NCI-H2029 treated with DMSO at 0.1 percent for 48 hours (cell line): ENCODE results near the gene THRB.

Experiments used
- DNase-seq: peaks from one replicate; lab custom pipeline; 2025; lab: John Stamatoyannopoulos, UW

The THRB gene

DNA sequence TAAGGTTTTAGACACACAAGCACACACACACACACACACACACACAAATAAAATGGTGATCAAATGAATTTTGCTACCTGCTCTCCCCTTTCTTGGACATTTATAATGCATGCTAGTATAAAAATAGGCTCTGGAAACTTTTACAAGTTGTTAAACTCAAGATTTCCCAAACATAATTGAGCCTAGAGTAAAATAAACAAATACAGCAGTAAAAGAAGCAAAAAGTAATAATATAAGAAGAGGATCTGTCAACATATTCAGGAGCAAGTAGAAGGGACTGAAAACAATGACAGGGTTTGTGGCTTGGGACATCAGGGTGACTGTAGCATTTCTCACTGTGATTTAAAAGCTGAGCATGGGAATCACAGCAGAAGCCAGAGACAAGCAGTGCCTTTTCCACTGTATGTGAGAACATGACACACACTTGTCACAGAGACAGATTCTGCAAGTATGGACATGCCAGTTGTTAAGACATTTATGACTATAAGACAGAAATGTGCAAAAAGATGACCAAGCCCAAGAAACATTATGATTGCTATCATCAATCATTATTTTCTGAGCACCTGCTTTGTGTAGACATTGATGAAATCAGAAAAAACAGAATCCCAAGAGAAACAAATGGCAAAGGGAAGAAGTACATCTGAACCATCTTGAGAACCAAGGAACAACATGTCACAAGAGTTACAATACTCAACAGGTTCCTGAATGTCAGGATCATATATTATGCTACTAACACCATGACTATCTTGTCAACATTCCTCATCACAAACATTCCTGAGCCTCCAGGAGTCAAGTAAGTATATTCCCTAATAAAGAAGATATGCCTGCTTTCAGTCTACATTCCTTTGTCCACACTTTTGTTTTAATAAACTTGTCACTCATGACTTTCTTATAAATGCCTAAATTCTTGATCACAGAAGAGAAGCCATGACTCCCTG lies 7.1 kb downstream of the THRB start:
- no peak for DNase-seq

DNA sequence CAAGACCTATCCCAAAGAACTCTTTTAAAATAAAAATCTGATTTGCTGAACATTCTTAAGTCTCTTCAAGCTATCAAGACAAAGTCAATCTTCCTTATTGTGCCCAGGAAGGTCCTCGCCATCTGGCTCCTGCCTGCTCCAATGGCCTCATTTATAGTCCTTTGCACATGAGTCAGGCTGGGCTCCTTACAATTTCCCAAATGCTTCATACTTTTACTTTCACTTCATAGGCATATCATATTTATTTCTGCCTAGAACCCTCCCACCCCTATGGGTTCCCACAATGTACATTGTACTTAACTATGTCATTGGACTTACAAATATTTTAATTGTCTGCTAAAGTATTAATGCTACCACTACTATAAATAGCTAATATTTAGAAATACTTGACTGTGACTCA lies 9.1 kb downstream of the THRB start:
- DNase-seq, result no peak

DNA sequence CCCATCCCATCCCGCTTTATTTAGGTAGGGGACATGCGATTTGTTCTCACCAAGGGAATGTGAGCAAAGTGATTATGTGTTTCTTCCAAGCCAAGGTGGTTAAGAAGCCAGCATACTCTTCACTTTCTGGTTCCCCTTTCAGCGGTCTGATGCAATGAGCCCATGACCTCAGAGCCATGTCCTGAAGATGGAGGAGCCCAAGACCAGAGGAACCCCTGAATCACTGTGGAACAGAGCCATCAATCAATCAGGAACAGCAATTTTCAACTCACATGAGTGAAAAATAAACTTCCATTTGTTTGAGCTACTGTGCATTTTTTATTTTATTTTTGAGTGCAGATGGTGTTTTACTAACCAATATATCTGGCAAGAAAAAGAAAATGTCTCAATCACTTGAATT lies 10.8 kb downstream of the THRB start:
- DNase-seq, result no peak

DNA sequence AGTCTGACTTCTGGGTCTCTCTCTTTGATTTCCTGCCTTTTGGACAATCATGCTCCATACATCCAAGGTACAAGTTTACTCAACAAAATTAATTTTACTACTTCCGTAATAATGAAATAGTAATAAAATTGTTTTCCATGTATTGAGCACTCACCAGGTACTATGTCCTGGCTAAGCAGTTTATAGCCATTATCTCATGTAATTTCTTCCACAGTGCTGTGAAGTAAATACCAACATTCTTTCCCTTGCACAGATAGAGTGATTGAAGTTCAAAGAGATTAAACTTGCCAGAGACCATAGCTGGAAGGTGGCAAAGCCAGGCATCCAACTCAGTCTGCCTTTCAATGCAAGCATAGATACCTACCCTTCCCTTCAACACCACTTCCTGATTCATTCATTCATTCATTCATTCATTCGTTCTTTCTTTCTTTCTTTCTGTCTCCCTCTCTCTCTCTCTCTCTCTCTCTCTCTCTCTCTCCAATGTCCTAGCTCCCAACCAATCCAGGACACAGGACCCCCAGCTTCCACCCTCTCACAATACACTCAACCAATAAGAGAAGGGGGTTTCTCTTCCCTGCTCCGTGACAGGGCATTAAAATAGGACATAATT lies 12.4 kb downstream of the THRB start:
- DNase-seq, result no peak

DNA sequence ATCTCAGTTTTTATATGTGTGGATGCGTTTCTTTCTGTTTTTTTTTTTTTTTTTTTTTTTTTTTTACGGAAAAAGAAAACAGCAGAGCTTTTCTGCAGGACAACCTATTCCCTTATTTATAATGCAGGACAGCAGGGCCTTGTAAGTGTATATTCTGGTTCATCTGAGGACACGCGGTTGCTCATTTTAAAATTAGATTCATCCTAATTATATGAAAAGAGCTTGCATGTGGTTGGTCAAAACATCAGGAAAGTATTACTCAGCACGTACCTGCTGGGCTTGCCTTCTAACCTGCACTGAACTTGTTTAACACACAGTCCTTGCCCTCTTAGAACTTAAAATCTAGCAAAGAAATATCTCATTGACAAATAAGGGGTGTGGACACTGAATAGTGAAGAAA lies 13.5 kb downstream of the THRB start:
- no peak for DNase-seq

DNA sequence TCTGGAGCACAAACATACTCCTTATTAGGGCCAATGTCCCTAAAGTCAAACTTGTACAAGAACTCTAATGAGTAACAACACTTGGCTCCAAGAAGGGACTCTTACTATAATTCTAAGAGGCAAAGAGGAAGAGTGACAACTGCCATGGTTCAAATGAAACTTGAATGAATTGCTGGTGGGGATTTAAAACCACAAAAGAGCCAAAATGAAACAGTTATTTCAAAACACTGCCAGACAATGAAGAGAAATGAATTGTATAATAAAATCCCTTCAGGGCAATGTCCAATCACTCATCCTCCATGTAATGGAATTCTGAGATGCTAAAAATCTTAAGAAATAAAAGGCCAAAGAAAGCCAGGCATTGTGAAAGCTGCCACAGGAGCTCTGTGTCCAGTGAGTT lies 14.2 kb downstream of the THRB start:
- DNase-seq, result no peak

DNA sequence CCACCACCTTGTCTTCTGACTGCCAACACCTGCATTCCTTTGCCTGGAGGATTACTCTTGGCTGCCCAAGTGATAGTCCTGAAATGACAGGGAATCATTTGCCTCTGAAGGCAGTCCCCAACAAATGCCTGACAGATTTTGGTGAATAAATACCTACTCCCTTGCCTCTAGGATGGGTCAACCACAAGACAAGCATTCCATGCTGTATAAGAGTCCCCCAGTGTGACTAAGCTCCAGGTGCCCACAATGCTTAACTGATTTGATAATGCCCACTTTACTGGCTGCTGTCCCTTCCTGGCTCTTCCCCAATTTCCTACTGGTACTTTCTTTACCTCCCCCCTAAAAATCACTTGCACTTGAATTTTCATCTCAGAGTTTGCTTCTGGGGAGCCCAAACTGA lies 14.8 kb downstream of the THRB start:
- no peak for DNase-seq

DNA sequence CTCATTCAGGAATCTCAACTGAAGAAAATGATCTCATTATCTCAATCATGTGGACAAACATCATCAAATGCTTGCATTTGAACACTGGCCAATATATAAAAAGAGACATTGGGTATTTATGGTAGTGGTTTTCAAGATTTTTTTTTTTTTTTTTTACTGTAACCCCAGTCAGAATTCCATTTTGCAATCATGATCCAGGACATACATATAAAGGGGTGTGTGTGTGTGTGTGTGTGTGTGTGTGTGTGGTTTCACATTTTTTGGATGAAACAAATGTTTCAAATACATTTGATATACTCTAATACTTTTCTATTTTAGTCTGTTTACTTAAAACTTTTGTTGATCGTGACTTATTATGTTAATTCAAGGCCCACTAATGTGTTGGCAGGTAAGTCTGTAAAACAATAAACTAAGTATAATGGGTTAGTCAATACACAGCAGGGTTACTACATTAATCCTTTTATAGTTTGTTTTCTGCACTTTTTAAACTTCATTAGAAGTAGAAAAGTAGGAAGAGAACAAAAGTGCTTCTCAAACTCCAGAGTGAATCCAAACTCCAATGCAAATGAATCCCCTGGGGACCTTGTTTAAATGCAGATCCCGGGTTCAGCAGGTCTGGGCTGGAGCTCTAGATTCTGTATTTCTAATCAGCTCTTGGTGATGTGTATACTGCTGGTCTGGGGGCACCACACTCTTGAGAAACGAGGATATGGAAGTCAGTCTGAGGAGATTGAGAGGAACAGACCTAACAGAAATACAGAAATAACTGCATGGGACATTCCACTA lies 17.6 kb downstream of the THRB start:
- DNase-seq, result no peak

DNA sequence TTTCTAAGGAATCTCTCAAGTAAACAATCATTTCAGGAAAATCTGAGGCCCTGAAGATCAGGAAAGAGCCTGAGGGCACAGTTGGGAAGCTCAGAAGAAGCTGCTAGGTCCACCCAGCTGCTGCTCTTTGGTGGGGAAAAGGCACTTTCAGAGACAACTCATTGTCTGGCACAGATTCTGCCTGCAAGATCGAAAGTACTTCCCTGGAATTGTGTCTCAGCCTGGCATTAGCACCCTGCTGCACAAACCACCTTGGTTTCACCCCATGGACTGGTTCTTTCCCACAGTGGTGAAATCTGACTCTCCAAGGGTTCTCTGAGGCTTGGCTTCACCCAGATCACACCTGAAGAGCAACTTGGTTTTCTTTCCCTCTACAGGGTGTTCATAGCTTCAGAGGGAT lies 18.7 kb downstream of the THRB start:
- no peak for DNase-seq

DNA sequence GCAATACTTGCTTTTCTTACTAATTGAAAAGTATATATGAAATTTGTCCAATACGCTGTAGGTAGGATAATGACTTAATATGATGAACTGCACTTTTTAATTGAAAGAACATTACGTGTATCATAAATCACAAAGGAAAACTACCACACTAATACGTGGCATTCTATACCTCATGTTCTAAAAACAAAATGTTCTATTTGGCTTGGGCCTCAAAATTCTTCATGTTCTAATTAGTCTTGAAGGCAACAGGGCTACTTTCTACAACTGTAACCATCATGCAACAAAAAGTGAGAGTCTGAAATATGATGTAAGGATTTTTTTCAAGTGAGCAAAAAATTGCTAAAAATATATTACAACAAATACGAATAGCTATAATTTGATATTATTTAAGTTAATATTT lies 19.8 kb downstream of the THRB start:
- DNase-seq, result no peak

DNA sequence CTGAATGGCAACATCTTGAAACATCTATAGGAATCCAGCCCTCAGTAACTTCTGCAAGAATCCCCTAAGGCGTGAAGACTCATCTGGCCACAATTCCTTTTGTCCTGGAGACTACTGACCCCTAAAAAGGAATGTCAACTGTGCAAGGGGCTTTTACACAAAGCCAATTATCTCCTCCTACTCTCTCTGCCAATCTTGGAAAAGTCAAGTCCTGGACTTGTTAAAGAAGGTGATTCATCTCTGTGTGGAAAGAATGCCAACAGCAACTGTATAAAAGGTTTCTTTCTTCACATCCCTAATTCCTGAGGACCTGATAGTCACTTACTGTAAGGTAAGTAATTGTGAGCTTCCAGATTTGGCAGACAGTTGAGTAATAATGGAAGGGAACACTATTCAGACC lies 22.3 kb downstream of the THRB start:
- no peak for DNase-seq

DNA sequence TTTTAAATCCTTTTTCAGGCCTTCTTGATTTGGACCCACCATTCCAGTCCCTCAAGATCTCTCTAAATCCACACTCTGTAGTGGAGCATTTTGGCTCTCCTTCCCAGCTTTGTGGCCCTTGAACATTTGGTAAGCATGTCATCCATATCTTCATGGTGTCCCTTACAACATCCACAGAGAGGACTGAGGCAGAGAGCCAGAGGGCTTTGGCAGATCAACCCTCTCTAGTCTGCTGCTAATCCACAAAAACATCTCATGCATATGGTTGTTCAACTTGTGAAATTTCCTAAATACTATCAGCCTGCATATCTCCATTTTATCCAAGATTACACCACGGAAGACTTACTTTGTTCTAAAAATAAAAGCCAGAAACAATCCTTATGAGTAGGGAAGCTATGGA lies 23.2 kb downstream of the THRB start:
- DNase-seq, result no peak

DNA sequence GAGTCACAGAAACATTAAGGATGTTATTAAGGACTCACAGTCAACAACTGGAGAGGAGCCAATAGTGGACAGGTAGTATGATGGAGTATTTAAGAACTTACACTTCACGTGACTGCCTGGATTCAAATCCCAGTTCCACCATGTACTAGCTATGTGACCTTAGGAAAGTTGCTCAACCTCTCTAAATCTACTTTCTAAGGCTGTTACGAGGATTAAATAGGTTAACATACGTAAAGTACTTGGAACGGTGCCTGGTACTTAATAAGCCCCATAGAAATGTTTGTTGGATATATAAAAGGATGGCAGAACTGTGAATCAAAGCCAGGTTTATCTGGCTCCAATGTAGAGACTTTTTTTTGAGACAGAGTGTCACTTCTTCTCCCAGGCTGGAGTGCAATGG lies 24.4 kb downstream of the THRB start:
- no peak for DNase-seq

DNA sequence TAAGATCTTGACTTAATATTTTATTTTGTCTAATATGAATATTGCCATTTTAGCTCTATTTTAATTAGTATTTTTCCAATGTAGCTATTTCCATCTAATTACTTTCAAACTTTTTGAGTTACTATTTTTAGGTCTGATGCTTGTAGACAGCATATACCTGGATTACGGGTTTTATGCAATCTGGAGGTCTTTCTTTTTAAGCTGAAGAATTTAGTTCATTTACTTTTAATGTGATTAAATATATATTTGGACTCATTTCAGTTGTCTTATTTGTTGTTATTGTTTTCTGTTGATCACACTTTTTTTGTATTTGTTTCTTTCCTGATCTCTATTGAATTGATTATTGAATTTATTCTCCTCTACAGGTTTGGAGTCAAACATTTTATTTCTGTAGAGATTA lies 30.3 kb downstream of the THRB start:
- DNase-seq, result no peak

DNA sequence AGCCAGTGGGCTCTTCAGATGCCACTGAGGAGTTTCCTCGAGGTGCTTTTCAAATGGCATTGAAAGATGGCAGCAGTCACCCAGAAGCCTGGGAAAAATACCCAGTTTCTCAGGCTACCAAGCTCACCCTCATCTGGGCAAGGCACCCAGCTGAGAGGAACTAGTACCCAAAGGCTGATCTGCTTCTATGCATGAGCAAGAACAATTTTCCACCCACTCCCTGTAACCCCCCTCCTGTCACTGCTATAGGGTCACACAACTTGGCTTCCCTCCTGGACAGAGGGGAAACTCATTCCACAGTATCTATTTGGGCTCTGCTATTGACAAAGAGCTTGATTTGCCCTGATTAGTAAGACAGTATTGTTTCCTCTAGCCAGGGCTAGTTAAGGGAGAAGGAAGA lies 31.9 kb downstream of the THRB start:
- DNase-seq, result no peak

DNA sequence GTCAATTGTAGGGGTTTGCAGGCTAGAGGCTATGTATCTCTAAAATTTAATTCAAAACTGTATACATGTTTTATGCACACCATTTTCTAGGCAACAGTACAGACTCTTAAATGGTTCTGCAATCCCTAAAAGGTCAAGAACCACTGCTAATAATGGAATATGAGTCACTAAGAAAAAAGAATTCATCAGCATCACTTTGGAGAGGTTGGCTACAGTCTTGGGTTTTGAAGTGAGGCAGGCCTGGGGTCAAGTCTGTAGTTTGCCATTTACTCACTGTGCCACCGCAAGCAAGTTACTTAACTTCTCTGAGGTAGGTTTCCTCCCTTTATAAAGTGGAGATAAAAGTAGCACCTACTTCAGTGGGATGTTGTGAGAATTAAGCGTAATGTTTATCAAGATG lies 33.7 kb downstream of the THRB start:
- DNase-seq, result no peak

DNA sequence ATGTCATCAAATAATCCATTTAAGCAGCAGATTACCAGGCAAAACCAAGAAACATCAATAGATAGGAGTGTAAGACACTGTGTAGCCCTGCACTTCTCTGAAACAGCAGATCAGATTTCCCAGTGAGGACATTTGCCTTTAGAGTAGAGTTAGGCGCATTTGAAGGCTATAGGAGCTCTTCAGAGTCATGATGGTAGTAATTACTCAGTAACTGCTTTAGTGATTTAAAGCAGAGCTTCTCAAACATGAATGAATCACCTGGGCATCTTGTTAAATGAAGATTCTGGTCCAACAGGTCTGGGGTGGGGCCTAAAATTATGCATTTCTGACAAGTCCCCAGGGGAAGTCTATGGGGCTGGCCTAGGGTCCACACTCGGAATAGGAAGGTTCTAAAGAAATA lies 36.9 kb downstream of the THRB start:
- DNase-seq, result no peak

DNA sequence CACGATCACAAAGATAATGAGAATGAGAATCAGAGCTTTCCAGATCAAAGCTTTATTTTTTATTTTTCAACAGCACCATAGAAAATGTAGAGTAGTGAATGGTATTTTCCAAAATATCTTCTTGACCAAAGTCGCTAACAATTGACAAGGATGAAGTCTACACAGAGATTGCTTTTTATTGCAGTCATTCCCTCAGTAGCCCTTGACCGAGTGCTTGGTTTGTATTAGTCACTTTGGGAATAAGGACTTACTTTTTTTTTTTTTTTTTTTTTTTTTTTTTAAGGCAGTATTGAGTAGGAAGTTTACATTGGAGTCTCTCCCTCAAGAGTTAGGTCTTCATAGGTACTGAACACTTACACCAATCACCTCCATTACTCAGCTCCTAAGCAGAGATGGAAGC lies 39.8 kb downstream of the THRB start:
- DNase-seq, result no peak

DNA sequence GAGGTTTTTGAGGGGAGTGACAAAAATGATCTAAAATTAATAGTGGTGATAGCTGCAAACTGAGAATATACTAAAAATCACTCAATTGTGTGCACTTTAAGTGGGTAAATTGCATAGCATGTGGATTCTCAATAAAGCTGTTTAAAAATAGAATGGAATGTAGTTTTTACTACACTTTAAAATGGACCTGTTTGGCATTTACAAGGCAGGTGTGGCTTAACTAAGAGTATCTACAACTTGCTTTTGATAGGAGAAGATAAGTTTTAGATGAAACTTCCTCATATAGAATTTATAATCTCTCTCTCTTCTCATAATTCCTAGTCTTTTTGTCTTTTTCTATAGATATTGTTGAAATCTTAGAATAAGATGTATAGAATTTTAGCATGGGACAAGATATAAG lies 40.3 kb downstream of the THRB start:
- DNase-seq, result no peak

DNA sequence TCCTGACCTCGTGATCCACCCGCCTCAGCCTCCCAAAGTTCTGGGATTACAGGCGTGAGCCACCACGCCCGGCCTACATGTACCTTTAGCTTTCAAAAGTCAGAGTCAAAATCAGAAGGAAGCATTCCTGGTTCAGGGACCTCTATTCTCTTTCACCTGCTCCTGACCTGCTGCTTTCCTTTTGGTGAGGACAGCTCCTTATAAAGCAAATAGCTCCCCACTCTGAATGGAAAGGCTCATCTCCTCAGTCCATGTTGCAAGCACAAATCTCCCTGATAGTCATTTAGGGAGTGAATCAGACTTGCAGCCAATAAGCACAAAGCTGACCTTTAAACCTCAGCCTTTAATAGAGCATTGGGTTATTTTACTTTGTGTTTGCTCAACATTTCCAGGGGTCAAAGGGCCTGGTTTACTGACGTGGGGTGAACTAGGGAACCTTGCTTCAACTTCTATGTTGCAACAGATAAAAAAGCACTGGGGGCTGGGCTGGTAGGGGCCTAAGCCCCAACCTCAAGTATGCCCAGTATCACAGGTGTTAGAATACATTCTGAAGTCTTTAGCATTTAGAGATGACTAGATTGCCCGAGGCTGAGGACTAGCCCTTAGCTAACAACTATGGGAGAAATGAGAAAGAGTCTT lies 43.1 kb downstream of the THRB start:
- no peak for DNase-seq

DNA sequence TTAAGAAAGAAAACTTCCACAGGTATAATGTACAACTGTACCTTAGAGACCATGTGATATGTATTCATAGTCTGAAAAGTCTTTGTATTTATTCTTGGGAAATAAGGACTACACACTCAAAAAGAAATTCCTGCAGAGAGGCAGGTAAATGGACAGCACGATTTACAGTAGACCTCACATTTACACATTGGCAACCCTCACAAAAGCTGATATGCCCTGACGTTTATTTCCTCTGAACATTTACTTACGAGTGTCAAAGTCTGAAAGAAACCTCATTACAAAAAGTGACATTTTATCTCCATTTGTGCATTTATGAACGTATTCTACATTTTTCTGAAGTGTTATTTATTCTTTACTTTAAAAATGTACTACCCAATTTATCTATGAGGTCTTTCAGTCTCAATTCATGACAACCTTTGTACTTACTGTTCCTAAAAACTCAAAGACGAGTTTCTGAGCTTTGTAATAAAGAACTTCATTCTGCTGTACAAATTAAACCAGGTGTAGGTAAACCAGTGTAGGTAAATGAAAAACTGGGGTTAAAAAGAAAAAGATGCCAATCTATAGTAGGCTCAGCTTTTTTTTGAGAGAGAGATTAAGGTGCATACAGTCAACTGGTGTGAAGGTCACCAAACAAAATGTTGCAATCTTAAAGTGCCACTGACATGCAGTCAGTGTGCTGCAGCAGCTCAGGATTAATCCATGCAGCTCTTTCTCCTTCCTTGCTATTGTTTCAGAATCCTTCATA lies 44.3 kb downstream of the THRB start:
- no peak for DNase-seq

DNA sequence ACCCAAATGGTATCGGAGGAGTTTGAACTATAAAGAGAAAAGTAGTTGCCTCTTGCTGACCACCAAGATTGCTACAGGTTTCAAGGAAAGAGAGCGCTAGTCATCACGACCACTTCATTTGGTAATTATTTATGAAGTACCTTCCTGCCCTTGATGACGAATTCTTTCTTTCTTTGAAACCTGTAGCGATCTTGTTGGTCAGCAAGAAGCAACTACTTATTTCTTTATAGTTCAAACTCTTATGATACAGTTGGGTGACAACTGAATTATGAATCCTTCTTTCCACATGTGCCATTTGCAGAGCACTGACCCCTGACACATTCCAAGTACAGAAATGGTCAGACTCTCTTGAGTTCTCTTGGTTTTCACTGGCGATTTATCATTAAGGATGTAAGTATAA lies 46.8 kb downstream of the THRB start:
- no peak for DNase-seq
